Fibroblast of mammary gland (primary cell): ENCODE data around the gene EYA2.
"Not testable (repeated sequence)": the region's sequence is repeated elsewhere in the genome, so short reads cannot be mapped to it uniquely, and the experiment has no call there.

Source experiments
- DNase-seq: peaks from one replicate; pipeline ENCODE4 v3.0.0-alpha.2; 2010; ENCODE audit warnings: low read depth
- H3K4me3 ChIP-seq: 2 replicates; pipeline ENCODE4 v1.5.1; 2011; ENCODE audit warnings: low read depth, mild to moderate bottlenecking, low read length, moderate library complexity; ENCODE audit not compliant: control insufficient read depth
- TF ChIP-seq, protein P1 (sequence below): conservative IDR thresholded peaks from 2 replicates; pipeline ENCODE4 v1.5.1; 2011; ENCODE audit warnings: low read depth, low read length, inconsistent platforms; ENCODE audit not compliant: control insufficient read depth, insufficient read depth

The EYA2 gene

DNA sequence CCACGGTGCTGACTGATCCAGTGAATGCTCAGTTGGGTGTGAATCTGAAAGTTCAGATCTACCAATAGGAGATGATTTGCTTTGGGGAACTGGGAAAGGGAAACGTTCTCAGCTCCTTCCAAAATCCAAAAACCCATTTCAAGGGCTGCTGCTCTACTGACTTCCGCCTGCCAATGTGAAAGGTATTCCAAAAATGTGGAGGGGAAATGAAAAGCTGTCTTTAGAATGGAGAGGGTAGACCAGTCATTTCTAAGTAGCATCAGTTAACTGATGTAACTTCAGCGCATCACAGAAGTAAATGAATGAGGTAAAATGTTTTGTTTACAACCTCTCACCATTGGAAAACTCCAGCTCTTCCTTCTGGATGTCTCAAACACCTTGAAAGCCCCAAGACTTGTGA, 19.6 kb upstream of the EYA2 start:
- TF ChIP-seq, protein P1, sequence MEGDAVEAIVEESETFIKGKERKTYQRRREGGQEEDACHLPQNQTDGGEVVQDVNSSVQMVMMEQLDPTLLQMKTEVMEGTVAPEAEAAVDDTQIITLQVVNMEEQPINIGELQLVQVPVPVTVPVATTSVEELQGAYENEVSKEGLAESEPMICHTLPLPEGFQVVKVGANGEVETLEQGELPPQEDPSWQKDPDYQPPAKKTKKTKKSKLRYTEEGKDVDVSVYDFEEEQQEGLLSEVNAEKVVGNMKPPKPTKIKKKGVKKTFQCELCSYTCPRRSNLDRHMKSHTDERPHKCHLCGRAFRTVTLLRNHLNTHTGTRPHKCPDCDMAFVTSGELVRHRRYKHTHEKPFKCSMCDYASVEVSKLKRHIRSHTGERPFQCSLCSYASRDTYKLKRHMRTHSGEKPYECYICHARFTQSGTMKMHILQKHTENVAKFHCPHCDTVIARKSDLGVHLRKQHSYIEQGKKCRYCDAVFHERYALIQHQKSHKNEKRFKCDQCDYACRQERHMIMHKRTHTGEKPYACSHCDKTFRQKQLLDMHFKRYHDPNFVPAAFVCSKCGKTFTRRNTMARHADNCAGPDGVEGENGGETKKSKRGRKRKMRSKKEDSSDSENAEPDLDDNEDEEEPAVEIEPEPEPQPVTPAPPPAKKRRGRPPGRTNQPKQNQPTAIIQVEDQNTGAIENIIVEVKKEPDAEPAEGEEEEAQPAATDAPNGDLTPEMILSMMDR: no peak
- no peak overlapping the region for H3K4me3 ChIP-seq
- DNase-seq: no peak

DNA sequence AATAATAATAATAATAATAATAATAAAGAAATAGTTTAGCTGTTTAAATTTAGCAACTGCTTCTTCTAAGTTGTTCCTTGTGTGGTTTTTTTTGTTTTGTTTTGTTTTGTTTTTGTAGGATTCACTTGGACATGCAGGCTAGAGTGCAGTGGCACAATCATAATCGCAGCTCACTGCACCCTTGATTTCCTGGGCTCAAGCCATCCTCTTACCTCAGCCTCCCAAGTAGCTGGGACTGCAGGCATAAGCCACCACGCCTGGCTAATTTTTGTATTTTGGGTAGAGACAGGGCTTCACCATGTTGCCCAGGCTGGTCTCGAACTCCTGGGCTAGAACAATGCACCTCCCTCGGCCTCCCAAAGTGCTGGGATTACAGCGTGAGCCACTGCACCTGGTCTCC, 15.3 kb upstream of the EYA2 start:
- no peak overlapping the region for H3K4me3 ChIP-seq
- no peak for DNase-seq
- TF ChIP-seq, protein P1: no peak

DNA sequence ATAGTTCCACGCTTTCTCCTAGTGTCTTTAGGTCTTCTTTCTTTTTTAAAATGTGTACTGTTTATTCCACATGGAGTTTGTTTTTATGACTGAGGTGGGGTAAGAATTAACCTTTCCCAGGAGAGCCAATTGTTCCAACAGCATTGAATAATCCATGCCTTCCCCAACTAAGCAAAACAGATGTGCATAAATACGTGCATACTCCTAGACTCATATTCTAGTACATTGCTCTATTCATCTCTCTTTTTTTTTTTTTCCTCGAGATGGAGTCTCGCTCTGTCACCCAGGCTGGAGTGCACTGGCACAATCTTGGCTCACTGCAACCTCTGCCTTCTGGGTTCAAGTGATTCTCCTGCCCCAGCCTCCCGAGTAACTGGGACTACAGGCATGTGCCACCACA, 14.7 kb upstream of the EYA2 start:
- not testable (repeated sequence) for DNase-seq, H3K4me3 ChIP-seq

DNA sequence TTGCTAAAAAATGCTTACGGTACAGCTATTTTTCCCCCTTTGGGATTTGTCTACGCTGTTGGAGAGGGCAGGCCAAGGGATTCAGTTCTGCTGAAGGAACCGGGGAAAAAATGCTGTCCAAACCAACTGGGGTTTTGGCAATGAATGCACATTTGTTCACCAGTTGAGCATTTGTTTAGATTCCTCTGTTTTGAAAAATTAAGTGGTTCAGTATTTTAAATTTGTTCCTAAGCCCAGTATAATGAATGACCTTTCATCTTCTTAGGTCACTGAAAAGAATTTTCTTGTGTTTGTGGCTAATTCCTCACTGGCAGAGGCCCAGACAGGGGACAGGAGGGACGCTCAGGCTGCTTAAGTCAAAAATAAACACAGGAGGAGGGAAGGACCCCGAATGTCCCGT, 10.8 kb upstream of the EYA2 start:
- TF ChIP-seq, protein P1: no peak
- H3K4me3 ChIP-seq: no peak overlapping the region
- no peak for DNase-seq

DNA sequence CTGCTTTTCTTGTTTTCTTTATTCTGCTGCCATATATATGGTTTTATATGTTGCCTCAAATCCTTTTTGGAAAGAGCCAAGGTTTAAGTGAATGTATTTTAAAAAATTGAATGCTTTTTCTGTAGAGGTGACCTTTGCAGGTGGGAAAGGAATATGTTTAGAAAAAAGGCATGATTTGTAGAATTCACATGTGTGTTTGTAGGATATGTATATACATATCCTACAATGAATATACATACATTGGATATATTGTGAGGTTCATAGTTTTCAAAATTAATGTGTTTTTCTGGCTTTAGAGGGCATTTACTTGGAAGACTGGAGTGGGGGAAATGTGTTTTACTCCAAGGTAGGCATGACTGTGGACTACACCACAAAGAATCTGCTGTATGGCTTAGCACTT, 4.0 kb upstream of the EYA2 start:
- TF ChIP-seq, protein P1: no peak
- no peak overlapping the region for H3K4me3 ChIP-seq
- no peak for DNase-seq

DNA sequence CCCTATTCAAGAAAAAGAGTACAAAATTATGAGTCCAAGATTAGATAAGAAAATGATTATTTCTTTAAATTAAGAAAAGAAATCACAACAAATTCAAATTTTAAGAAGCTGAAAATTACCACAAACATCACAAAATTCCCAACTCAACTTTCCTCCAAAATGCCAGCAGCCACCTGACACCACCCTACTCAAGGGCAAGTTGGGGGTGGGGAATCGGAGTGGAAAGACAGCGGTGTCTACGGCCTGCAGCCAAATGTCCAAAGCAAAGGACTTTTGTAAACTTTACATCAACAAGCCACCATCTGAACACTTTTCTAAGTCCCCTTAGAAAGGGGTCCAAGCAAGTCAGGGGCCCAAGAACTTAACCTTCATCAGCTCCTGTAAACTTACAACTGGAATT, 1.6 kb upstream of the EYA2 start:
- H3K4me3 ChIP-seq: no peak overlapping the region
- DNase-seq: no peak
- TF ChIP-seq, protein P1: no peak

DNA sequence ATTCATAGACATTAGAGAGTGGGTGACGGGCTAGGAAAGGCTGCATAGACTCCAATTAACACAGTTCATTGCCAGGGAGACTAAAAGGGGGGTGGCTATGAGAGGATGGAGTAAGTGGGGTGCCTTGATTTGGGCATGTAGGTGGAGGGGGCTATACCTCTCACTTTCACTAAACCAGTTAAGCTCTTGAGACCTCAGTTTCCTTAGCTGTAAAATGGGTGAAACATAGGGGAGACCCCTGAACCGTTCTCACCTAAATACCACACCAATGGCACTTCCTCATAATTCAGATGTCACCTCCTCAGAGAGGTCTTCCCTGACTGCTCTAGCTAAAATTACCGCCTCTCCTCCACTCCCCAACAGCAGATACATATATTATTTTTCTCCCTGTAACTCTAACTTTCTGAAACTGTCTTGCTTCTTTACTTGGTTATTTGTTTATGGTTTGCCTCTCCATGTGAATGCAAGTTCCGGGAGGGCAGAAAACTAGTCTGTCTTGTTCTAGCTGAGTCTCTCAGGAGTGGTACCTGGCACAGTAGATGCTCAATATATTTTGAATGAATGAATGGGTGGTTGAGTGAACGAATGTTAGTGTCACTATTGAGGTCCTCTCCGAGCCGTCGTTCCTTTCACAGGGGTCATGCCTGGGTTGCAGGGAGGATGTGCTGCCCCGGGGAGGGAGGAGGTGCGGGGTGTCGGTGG, 615 bp upstream of the EYA2 start:
- no peak for DNase-seq
- H3K4me3 ChIP-seq: no peak overlapping the region
- TF ChIP-seq, protein P1: no peak
